Smooth muscle cell (in vitro differentiated cells): Measurements from ENCODE around the gene ZNF423. TPM values are rescaled to one million over a fixed set of nuclear protein-coding genes. Genes with fewer than 3 reads are reported as not detected.

Experiments used
- DNase-seq: peaks from one replicate; lab custom pipeline; 2025; ENCODE audit not compliant: unreplicated experiment; lab: John Stamatoyannopoulos, UW
- H2AFZ ChIP-seq: fragments of 200-600 bp; sonication (generic); 2 replicates; pipeline ENCODE4 v1.6.0; 2016; ENCODE audit warnings: antibody characterized with exemption, low read depth, mild to moderate bottlenecking
- H3F3A ChIP-seq: fragments of 200-600 bp; sonication (generic); 2 replicates; pipeline ENCODE4 v1.6.0; 2017; ENCODE audit warnings: antibody characterized with exemption, low read depth
- H3K27ac ChIP-seq: fragments of 200-600 bp; sonication (generic); 2 replicates; pipeline ENCODE4 v1.5.1; 2016; ENCODE audit warnings: low read depth, mild to moderate bottlenecking
- H3K27me3 ChIP-seq: fragments of 200-600 bp; sonication (generic); 2 replicates; pipeline ENCODE4 v1.6.1; 2016; ENCODE audit warnings: low read depth, mild to moderate bottlenecking
- H3K36me3 ChIP-seq: fragments of 200-600 bp; sonication (generic); 2 replicates; pipeline ENCODE4 v1.5.1; 2016; ENCODE audit warnings: low read depth
- H3K4me1 ChIP-seq: fragments of 200-600 bp; sonication (generic); 2 replicates; pipeline ENCODE4 v1.5.1; 2016; ENCODE audit warnings: low read depth
- H3K4me2 ChIP-seq: fragments of 200-600 bp; sonication (generic); 2 replicates; pipeline ENCODE4 v1.6.0; 2016; ENCODE audit warnings: mild to moderate bottlenecking
- H3K4me3 ChIP-seq: fragments of 200-600 bp; sonication (generic); 2 replicates; pipeline ENCODE4 v1.5.1; 2016; ENCODE audit warnings: mild to moderate bottlenecking
- H3K79me2 ChIP-seq: fragments of 200-600 bp; sonication (generic); 2 replicates; pipeline ENCODE4 v1.6.0; 2016; ENCODE audit warnings: low read depth, mild to moderate bottlenecking
- H3K9ac ChIP-seq: fragments of 200-600 bp; sonication (generic); 2 replicates; pipeline ENCODE4 v1.6.0; 2016; ENCODE audit warnings: low read depth
- H3K9me3 ChIP-seq: fragments of 200-600 bp; sonication (generic); replicated peaks from 2 replicates; pipeline ENCODE4 v1.5.1; 2016; ENCODE audit warnings: low read depth
- H4K20me1 ChIP-seq: fragments of 200-600 bp; sonication (generic); 2 replicates; pipeline ENCODE4 v1.6.0; 2016; ENCODE audit warnings: low read depth
- WGBS: methylation state at CpG from one replicate; pipeline ENCODE4 v1.1.7; 2016; ENCODE audit warnings: low lambda C conversion rate; 5-methylcytosine and 5-hydroxymethylcytosine counted together
- polyA plus RNA-seq: library from polyadenylated mRNA; unstranded; fragments of >200 nt; fragmentation: Nextera tagmentation; extraction: Ambion mirVana; gene quantifications from 2 replicates; pipeline ENCODE4 v1.2.1, GENCODE V29; 2016
- total RNA-seq: library from RNA; depleted of rRNA; stranded (reverse); fragments of >200 nt; gene quantifications from 2 replicates; pipeline ENCODE4 v1.2.3, GENCODE V29; 2014
- TF ChIP-seq, protein P1 (sequence below): fragments of 200-600 bp; sonication (generic); IDR thresholded peaks from 2 replicates; pipeline ENCODE4 v1.5.1; 2017; ENCODE audit warnings: borderline replicate concordance, mild to moderate bottlenecking, antibody characterized with exemption; ENCODE audit not compliant: insufficient read depth, poor library complexity, severe bottlenecking

Gene ZNF423
- total and polyA plus RNA-seq, 2 experiments from 2014 or later, result 6.9 to 7.0 TPM

DNA sequence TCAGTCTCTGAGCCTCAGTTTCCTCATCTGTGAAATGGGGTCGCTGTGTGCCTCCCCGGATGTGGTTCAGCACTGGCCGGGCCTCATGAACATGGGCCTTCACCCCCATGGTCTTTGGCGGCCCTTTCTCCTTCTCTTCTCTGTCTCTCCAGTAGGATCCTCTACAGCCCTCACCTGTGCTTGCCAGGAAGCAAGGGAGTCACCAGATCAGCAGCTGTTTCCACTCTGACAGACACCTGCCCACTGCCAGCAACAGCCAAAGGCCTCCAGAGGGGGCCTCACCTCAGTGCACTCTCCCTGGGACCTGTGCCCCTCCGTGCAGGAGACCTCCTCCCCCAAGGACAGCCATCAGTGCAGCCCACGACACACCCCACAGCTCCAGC, 392.9 kb downstream of the ZNF423 start:
- peaks cover 4% of the 10 kb centered on the region for H3K4me1 ChIP-seq
- no peak overlapping the region for H3K4me2 ChIP-seq
- no peak overlapping the region for H2AFZ ChIP-seq
- H4K20me1 ChIP-seq, result no peaks in the 10 kb centered on the region
- TF ChIP-seq, protein P1, sequence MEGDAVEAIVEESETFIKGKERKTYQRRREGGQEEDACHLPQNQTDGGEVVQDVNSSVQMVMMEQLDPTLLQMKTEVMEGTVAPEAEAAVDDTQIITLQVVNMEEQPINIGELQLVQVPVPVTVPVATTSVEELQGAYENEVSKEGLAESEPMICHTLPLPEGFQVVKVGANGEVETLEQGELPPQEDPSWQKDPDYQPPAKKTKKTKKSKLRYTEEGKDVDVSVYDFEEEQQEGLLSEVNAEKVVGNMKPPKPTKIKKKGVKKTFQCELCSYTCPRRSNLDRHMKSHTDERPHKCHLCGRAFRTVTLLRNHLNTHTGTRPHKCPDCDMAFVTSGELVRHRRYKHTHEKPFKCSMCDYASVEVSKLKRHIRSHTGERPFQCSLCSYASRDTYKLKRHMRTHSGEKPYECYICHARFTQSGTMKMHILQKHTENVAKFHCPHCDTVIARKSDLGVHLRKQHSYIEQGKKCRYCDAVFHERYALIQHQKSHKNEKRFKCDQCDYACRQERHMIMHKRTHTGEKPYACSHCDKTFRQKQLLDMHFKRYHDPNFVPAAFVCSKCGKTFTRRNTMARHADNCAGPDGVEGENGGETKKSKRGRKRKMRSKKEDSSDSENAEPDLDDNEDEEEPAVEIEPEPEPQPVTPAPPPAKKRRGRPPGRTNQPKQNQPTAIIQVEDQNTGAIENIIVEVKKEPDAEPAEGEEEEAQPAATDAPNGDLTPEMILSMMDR, result no peak
- no peaks in the 10 kb centered on the region for H3K36me3 ChIP-seq
- WGBS, result 87% methylated on average over 6 of the region's 6 CpGs
- H3K9me3 ChIP-seq, result no peaks in the 10 kb centered on the region
- peaks cover 58% of the 10 kb centered on the region for H3K27me3 ChIP-seq
- no peaks in the 10 kb centered on the region for H3K79me2 ChIP-seq
- no peak overlapping the region for H3K9ac ChIP-seq
- no peak for DNase-seq
- H3K27ac ChIP-seq, result no peak overlapping the region
- no peak overlapping the region for H3K4me3 ChIP-seq
- no peaks in the 10 kb centered on the region for H3F3A ChIP-seq

DNA sequence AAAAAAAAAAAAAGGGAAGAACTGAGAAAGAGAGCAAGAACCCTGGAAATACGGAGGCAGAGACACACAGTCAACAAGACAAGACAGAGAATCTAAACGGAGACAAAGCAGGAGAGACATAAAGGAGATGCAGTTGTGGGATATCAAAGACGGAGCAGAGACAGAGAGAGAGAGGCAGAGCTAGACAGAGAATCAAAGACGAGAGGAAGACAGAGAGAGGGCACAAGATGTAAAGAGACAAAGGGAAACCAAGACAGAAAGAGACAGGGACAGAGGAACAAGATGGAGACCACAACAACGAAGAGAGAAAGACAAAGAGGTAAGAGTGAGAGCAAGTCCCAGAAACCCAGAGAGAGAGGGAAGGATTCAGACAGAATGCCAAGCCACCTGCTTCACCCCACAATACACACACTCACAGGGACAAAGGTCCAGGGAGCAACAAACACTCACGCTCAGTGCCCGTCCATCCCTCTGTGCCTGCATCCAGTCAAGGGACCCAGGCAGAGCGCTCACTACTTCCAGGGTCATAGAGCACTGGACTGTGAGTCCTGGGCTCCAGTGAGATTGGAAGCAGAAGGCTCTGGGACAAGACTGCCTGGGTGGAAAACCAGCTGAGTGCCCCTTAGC, 393.4 kb downstream of the ZNF423 start:
- Histone ChIP-seq H2AFZ (no peak overlapping the region), H3K27me3 (peaks cover 58% of the 10 kb centered on the region), H3K9me3 (no peaks in the 10 kb centered on the region), H4K20me1 (no peaks in the 10 kb centered on the region), H3K4me2 (no peak overlapping the region), H3K4me1 (peaks cover 4% of the 10 kb centered on the region), H3K27ac (no peak overlapping the region), H3K4me3 (no peak overlapping the region), H3F3A (no peaks in the 10 kb centered on the region), H3K36me3 (no peaks in the 10 kb centered on the region), H3K9ac (no peak overlapping the region), H3K79me2 (no peaks in the 10 kb centered on the region)
- WGBS, result 89% methylated on average over 8 of the region's 8 CpGs
- DNase-seq, result no peak
- TF ChIP-seq, protein P1, result no peak

DNA sequence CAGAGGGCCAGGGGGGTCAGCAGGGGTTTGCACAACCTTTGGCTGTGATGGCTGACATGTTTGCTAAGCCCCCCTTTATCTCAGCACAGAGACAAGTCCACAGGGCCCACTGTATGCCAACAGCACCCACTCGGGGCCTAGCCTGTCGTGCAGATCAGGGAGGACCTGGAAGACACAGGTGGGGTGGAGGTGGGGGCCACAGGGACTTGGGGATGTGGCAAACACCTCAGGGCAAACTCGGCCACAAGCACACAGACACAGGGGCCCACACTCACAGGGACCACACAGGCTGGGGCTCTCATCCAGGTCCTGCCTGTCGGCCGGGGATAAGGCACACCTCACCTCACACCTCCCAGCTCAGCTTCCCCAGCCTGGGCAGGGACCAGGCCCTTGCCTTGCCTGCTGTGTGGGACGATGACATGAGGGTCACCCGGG, 394.4 kb downstream of the ZNF423 start:
- Histone ChIP-seq H3K4me1 (peaks cover 4% of the 10 kb centered on the region), H3K27me3 (peaks cover 53% of the 10 kb centered on the region), H3K79me2 (no peaks in the 10 kb centered on the region), H3K4me2 (no peak overlapping the region), H3F3A (no peaks in the 10 kb centered on the region), H2AFZ (no peak overlapping the region), H3K9me3 (no peaks in the 10 kb centered on the region), H3K27ac (no peak overlapping the region), H4K20me1 (no peaks in the 10 kb centered on the region), H3K4me3 (no peak overlapping the region), H3K9ac (no peak overlapping the region), H3K36me3 (no peaks in the 10 kb centered on the region)
- whole genome bisulfite sequencing, result 85% methylated on average over 7 of the region's 7 CpGs
- TF ChIP-seq, protein P1, result no peak
- DNase-seq, result no peak
